22Rv1 (cell line): ENCODE measurements around the gene HAX1.

Experiments used
- CTCF ChIP-seq: fragments of 450-650 bp; IDR thresholded peaks from 2 replicates; pipeline ENCODE4 v1.5.1; 2017; ENCODE audit warnings: mild to moderate bottlenecking
- ZFX ChIP-seq: fragments of 450-650 bp; IDR thresholded peaks from 2 replicates; pipeline ENCODE4 v1.6.1; 2017; ENCODE audit warnings: antibody characterized with exemption, borderline replicate concordance

DNA sequence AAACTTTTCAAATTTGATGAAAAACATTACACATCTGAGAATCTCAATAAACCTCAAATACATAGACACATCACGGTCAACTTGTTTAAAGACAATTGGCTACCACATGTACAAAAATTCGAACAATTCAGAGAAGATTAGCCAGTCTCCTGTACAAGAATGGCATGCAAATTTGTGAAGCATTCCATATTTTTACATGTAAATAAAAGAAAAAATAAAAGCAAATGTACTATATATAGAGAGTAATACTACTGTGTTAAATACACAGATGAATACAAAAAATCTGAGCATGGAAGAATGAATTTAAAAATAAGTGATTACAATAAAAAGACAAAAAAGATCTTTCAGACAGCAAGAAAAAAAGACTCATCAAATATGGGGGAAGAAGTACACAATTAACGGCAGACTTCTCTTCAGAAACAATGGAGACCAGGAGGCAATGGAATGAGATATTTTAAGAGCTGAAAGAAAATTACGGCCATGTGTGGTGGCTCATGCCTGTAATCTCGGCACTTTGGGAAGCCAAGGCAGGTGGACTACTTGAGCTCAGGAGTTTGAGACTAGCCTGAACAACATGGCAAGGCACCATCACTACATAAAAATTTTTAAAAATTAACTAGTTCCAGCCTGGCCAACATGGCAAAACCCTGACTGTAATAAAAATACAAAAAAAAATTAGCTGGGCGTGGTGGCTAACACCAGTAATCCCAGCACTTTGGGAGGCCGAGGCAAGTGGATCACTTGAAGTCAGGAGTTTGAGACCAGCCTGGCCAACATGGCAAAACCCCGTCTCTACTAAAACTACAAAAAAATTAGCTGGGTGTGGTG lies 23.2 kb downstream of the HAX1 start:
- TF ChIP-seq CTCF, result no peak
- TF ChIP-seq ZFX, result no peak
